Epithelial cell of esophagus (primary cell): ENCODE measurements around the gene MMADHC.

Experiments
- DNase-seq: peaks from one replicate; pipeline ENCODE4 v3.0.0; 2010; ENCODE audit warnings: low read depth
- H3K4me3 ChIP-seq: 2 replicates; pipeline ENCODE4 v1.5.1; 2011; ENCODE audit warnings: mild to moderate bottlenecking, low read length, control low read depth
- CTCF ChIP-seq: IDR thresholded peaks from 2 replicates; pipeline ENCODE4 v1.5.1; 2011; ENCODE audit warnings: low read depth, mild to moderate bottlenecking, low read length, control low read depth, inconsistent platforms; ENCODE audit not compliant: insufficient read depth; ENCODE audit errors: missing control alignments

Gene MMADHC

GRCh38 chr2:149625271-149625670, 37.7 kb upstream of the MMADHC start:
- TF ChIP-seq CTCF: no peak
- no peak overlapping the region for H3K4me3 ChIP-seq
- DNase-seq: no peak

- DNase-seq: no peak
- no peak for TF ChIP-seq CTCF
- H3K4me3 ChIP-seq: no peak overlapping the region
Observed at GRCh38 chr2:149622343-149622742, 34.8 kb upstream of the MMADHC start.

DNA sequence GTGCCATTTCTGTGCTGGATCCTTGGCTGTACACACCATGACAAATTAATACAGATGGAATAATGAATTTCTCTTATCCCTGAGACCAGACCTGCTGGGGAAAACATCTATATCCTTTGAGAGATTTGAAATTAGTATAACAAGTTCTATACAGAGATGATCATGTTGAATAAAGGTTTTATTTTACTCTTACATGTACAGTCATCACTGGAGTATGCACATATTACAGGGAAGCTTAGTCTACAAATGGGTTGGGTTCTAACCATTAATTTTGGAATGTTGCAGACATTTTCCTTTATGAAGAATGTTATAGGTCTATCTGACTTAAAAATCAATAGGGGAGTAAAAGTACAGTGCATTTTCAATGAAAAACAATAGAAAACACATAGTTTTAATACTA, 29.9 kb upstream of the MMADHC start:
- no peak for TF ChIP-seq CTCF
- DNase-seq: peak; percentile 45
- H3K4me3 ChIP-seq: no peak overlapping the region

DNA sequence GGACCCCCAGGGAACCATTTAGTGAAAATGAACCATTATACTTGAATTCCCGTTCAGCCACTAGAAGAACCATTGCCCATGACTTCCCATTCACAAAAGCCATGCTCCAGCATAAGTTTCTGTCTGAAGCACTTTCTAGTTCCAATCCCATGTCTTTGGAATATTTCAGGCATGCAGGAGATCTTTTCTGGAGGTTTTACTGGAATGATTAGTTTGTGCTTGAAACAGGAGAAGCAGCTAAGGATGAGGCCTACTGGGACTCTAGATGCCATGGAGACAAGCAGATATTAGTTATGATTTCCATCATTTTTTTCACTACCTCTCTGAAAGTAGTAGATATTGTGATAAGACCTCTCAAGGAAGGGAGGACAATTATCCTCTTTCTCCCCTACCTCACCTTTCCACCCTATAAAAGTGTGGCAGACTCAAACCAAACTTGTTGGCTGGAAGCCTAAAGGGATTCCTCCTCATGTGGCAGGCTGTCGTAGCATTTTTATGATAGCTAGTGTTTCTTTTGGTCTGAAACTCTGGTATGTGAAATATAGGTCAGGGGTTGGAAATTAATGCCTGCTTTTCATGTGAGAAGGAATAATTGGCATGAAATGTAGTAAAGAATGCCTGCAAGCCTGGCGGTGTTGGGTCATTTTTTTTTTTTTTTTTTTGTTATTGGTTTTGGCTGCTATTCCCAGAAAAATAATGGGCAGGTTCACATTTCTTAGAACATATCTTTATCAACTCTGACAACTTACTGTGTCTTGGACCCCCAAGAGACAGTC, 29.3 kb upstream of the MMADHC start:
- TF ChIP-seq CTCF: no peak
- no peak for DNase-seq
- H3K4me3 ChIP-seq: no peak overlapping the region

DNA sequence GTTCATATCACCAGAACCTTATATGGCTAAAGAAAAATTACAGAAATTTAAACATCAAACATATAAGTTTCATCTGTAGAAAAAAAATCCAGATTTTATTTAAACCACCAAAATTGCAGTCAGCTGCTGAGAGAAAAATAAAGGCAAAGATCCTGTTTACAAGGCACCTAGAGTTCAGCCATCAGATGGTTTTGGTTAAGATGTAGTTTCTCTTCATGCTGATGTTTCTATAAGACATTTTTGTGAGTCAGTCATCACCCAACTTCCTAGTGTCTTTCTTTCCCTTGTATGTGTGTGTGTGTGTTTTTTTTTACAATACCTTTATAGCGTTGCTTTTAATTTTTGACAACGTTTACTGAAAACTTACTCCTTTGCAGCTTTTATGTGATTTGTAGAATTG, 26.1 kb upstream of the MMADHC start:
- TF ChIP-seq CTCF: no peak
- no peak for DNase-seq
- no peak overlapping the region for H3K4me3 ChIP-seq

- TF ChIP-seq CTCF: no peak
- no peak overlapping the region for H3K4me3 ChIP-seq
- peak; percentile 17 for DNase-seq
Observed at GRCh38 chr2:149612122-149612521, 24.5 kb upstream of the MMADHC start.
